GM12872 (cell line): ENCODE data around the gene HOXA9.
A peak's percentile ranks its signal among the peaks of the same experiment; 100 is the strongest.

Experiments used
- CTCF ChIP-seq: IDR thresholded peaks from 3 replicates; pipeline ENCODE4 v1.5.1; 2011; ENCODE audit warnings: low read depth, mild to moderate bottlenecking, low read length, moderate library complexity; ENCODE audit not compliant: insufficient read depth

Gene HOXA9

GRCh38 chr7:27143950-27144780 is 21.2 kb downstream of the HOXA9 start:
- TF ChIP-seq CTCF = no peak

GRCh38 chr7:27143023-27143949 is 22.1 kb downstream of the HOXA9 start, which contains the start of gene HOXA5:
HOXA5 (minus strand) TSS chr7:27143681; CDS start chr7:27143607, 74 bp downstream.
- TF ChIP-seq CTCF = 0 out of 3 replicates have a peak, but pooled peaks have one; percentile 2

- no peak for TF ChIP-seq CTCF
Observed at GRCh38 chr7:27142580-27143022, 22.7 kb downstream of the HOXA9 start.

- no peak for TF ChIP-seq CTCF
Observed at GRCh38 chr7:27141923-27142579, 23.3 kb downstream of the HOXA9 start.

GRCh38 chr7:27141137-27141922 is 24.0 kb downstream of the HOXA9 start:
- TF ChIP-seq CTCF = no peak

- TF ChIP-seq CTCF = no peak
Observed at GRCh38 chr7:27140126-27140857, 25.0 kb downstream of the HOXA9 start.
